IMR-90 (cell line): Measurements from ENCODE around the gene SLC22A7. TPM values are rescaled to one million over a fixed set of nuclear protein-coding genes. Genes with fewer than 3 reads are reported as not detected.

Experiments
- ATAC-seq: fragments of 200-7000 bp; cut with Tn5 transposase; 2 replicates; pipeline ENCODE4 v1.9.1; 2020; ENCODE audit warnings: low read depth, mild to moderate bottlenecking, moderate library complexity
- BruUV-seq: library from RNA; stranded (reverse); fragments of 400-500 nt; replicated peaks from 2 replicates; lab custom pipeline; 2021; lab: Mats Ljungman, UMichigan
- CTCF ChIA-PET: fragments of 300-600 bp; formaldehyde crosslinking; extraction: SDS; loops from one replicate; lab custom pipeline; 2021; ENCODE audit warnings: antibody characterized with exemption; lab: Yijun Ruan, JAX
- POLR2A ChIA-PET: fragments of 300-600 bp; sonication (Branson Sonifier 250); formaldehyde crosslinking; loops from one replicate; lab custom pipeline; 2022; ENCODE audit warnings: antibody characterized with exemption; ENCODE audit not compliant: unreplicated experiment; lab: Charles Lee
- DNase-seq: peaks from one replicate; pipeline ENCODE4 v3.0.0; 2013
- H2AFZ ChIP-seq: replicated peaks from 2 replicates; pipeline ENCODE3; 2013; ENCODE audit warnings: low read length, mild to moderate bottlenecking; ENCODE audit not compliant: poor library complexity
- H2AK5ac ChIP-seq: 2 replicates; pipeline ENCODE4 v1.6.1; 2013; ENCODE audit warnings: low read depth, low read length, inconsistent platforms
- H2AK9ac ChIP-seq: replicated peaks from 2 replicates; pipeline ENCODE3; 2013; ENCODE audit warnings: mild to moderate bottlenecking, low read depth, low read length, moderate library complexity; ENCODE audit not compliant: poor library complexity
- H2BK120ac ChIP-seq: 2 replicates; pipeline ENCODE4 v1.6.1; 2013; ENCODE audit warnings: low read depth, low read length, inconsistent platforms
- H2BK15ac ChIP-seq: 3 replicates; pipeline ENCODE4 v1.6.1; 2013; ENCODE audit warnings: low read depth, low read length, inconsistent platforms
- H2BK20ac ChIP-seq: 2 replicates; pipeline ENCODE4 v1.6.1; 2013; ENCODE audit warnings: low read depth, mild to moderate bottlenecking, inconsistent platforms, low read length, moderate library complexity
- H2BK5ac ChIP-seq: 2 replicates; pipeline ENCODE4 v1.6.1; 2013; ENCODE audit warnings: mild to moderate bottlenecking, low read depth, low read length, inconsistent platforms; ENCODE audit not compliant: poor library complexity, severe bottlenecking
- H3K14ac ChIP-seq: replicated peaks from 2 replicates; pipeline ENCODE4 v1.6.1; 2013; ENCODE audit warnings: low read depth, low read length, inconsistent platforms
- H3K18ac ChIP-seq: 2 replicates; pipeline ENCODE4 v1.6.1; 2013; ENCODE audit warnings: low read depth, low read length, control low read depth
- H3K23ac ChIP-seq: 2 replicates; pipeline ENCODE4 v1.6.1; 2013; ENCODE audit warnings: low read depth, low read length, inconsistent platforms
- H3K27ac ChIP-seq: 2 replicates; pipeline ENCODE4 v1.5.1; 2013; ENCODE audit warnings: mild to moderate bottlenecking, control low read depth, low read length; ENCODE audit not compliant: insufficient read depth
- H3K27me3 ChIP-seq: 2 replicates; pipeline ENCODE4 v1.6.1; 2013; ENCODE audit warnings: low read length; ENCODE audit not compliant: control insufficient read depth, insufficient read depth
- H3K36me3 ChIP-seq: 2 replicates; pipeline ENCODE4 v1.6.1; 2013; ENCODE audit warnings: low read length, mixed read lengths; ENCODE audit not compliant: control insufficient read depth, insufficient read depth
- H3K4ac ChIP-seq: 2 replicates; pipeline ENCODE4 v1.6.1; 2013; ENCODE audit warnings: low read depth, low read length, inconsistent platforms
- H3K4me1 ChIP-seq: 2 replicates; pipeline ENCODE4 v1.6.1; 2013; ENCODE audit warnings: low read length, mixed read lengths; ENCODE audit not compliant: control insufficient read depth, insufficient read depth
- H3K4me2 ChIP-seq: 2 replicates; pipeline ENCODE4 v1.6.1; 2013; ENCODE audit warnings: low read depth, mild to moderate bottlenecking, control low read depth, low read length, moderate library complexity
- H3K4me3 ChIP-seq: 2 replicates; pipeline ENCODE4 v1.5.1; 2013; ENCODE audit warnings: low read depth, mild to moderate bottlenecking, control low read depth, low read length, moderate library complexity; ENCODE audit not compliant: insufficient read depth
- H3K56ac ChIP-seq: 2 replicates; pipeline ENCODE4 v1.6.1; 2013; ENCODE audit warnings: low read length, inconsistent platforms; ENCODE audit not compliant: insufficient read depth; ENCODE audit errors: extremely low read depth
- H3K79me1 ChIP-seq, 2 experiments: 2 replicates each; pipeline ENCODE4 v1.6.1; 2013; ENCODE audit warnings: low read length in 2 of 2, inconsistent platforms in 1 of 2, low read depth in 1 of 2
- H3K9ac ChIP-seq: 2 replicates; pipeline ENCODE4 v1.6.1; 2013; ENCODE audit warnings: low read depth, low read length, control low read depth
- H3K9me1 ChIP-seq: 2 replicates; pipeline ENCODE4 v1.6.1; 2013; ENCODE audit warnings: low read length, inconsistent platforms; ENCODE audit not compliant: insufficient read depth
- H3K9me3 ChIP-seq: 2 replicates; pipeline ENCODE4 v1.6.1; 2013; ENCODE audit warnings: low read length; ENCODE audit not compliant: control insufficient read depth, insufficient read depth
- H4K20me1 ChIP-seq: 2 replicates; pipeline ENCODE4 v1.6.1; 2013; ENCODE audit warnings: low read length, inconsistent platforms; ENCODE audit not compliant: insufficient read depth
- H4K5ac ChIP-seq: 2 replicates; pipeline ENCODE4 v1.6.1; 2013; ENCODE audit warnings: mild to moderate bottlenecking, low read depth, low read length, control low read depth
- H4K8ac ChIP-seq, 2 experiments: 2 replicates each; pipeline ENCODE4 v1.6.1; 2013; ENCODE audit warnings: low read depth in 2 of 2, low read length in 2 of 2, control low read depth in 1 of 2, inconsistent platforms in 1 of 2
- H4K91ac ChIP-seq: 2 replicates; pipeline ENCODE4 v1.6.1; 2013; ENCODE audit warnings: low read depth, low read length, inconsistent platforms; ENCODE audit not compliant: insufficient read depth
- BHLHE40 ChIP-seq: fragments of 150-350 bp; IDR thresholded peaks from 2 replicates; pipeline ENCODE4 v1.6.1; 2016; ENCODE audit warnings: mild to moderate bottlenecking, low read depth, low read length
- CEBPB ChIP-seq: IDR thresholded peaks from 2 replicates; pipeline ENCODE4 v1.6.1; 2012; ENCODE audit warnings: low read depth, low read length, improper control_type of control experiment
- ELK1 ChIP-seq: fragments of 150-350 bp; IDR thresholded peaks from 2 replicates; pipeline ENCODE4 v1.6.1; 2016; ENCODE audit warnings: low read depth, mild to moderate bottlenecking, low read length, moderate library complexity, borderline replicate concordance
- FOS ChIP-seq: fragments of 150-350 bp; IDR thresholded peaks from 2 replicates; pipeline ENCODE4 v1.6.1; 2016; ENCODE audit warnings: low read depth, low read length
- MAFK ChIP-seq: IDR thresholded peaks from 2 replicates; pipeline ENCODE4 v1.6.1; 2012; ENCODE audit warnings: low read depth, low read length, improper control_type of control experiment
- NFE2L2 ChIP-seq: fragments of 150-350 bp; IDR thresholded peaks from 2 replicates; pipeline ENCODE4 v1.6.1; 2016; ENCODE audit warnings: low read depth, mild to moderate bottlenecking, low read length
- POLR2A ChIP-seq: IDR thresholded peaks from 2 replicates; pipeline ENCODE4 v1.6.1; 2012; ENCODE audit warnings: mild to moderate bottlenecking, low read depth, low read length
- RAD21 ChIP-seq: IDR thresholded peaks from 2 replicates; pipeline ENCODE4 v1.6.1; 2012; ENCODE audit warnings: low read length, improper control_type of control experiment
- RCOR1 ChIP-seq: IDR thresholded peaks from 2 replicates; pipeline ENCODE4 v1.6.1; 2012; ENCODE audit warnings: mild to moderate bottlenecking, low read length, improper control_type of control experiment; ENCODE audit not compliant: insufficient replicate concordance
- RFX5 ChIP-seq: IDR thresholded peaks from 2 replicates; pipeline ENCODE4 v1.8.0; 2012; ENCODE audit warnings: low read depth, mild to moderate bottlenecking, low read length, moderate library complexity
- SMC3 ChIP-seq: fragments of 150-350 bp; IDR thresholded peaks from 2 replicates; pipeline ENCODE4 v1.6.1; 2016; ENCODE audit warnings: low read depth, mild to moderate bottlenecking, antibody characterized with exemption, low read length, moderate library complexity
- WGBS, 2 experiments: methylation state at CpG; one replicate each; pipeline versions ENCODE4 v1.1.5 to v1.1.7; 2013; ENCODE audit warnings: missing lambda C conversion rate in 2 of 2; ENCODE audit not compliant: insufficient read length in 1 of 2; ENCODE audit errors: extremely low coverage in 2 of 2; 5-methylcytosine and 5-hydroxymethylcytosine counted together
- dilution Hi-C: fragments of 300-500 bp; cut with HindIII; formaldehyde crosslinking; loops from one replicate; pipeline ENCODE4 v1.14.3; 2018; ENCODE audit warnings: low sequenced_read_pairs; ENCODE audit not compliant: unreplicated experiment
- in situ Hi-C: fragments of 300-500 bp; cut with MboI; formaldehyde crosslinking; loops from 3 replicates; pipeline ENCODE4 v1.14.3; 2019; ENCODE audit warnings: low sequenced_read_pairs, inconsistent platforms, mixed read lengths
- intact Hi-C: fragments of 100-400 bp; cut with micrococcal nuclease; formaldehyde crosslinking; loops from 2 replicates; pipeline ENCODE4 v1.10.0; 2022
- polyA plus RNA-seq, 3 experiments: library from polyadenylated mRNA; depleted of rRNA; stranded (reverse); fragments of >200 nt; gene quantifications; 2 replicates each; pipeline ENCODE4 v1.2.3, GENCODE V29; 2012; ENCODE audit warnings: low replicate concordance in 1 of 3
- total RNA-seq: library from RNA; depleted of rRNA; stranded (reverse); fragments of >200 nt; gene quantifications from 2 replicates; pipeline ENCODE4 v1.2.3, GENCODE V29; 2012
- TF ChIP-seq, protein P1 (sequence below): conservative IDR thresholded peaks from 2 replicates; pipeline ENCODE4 v1.5.1; 2012; ENCODE audit warnings: mild to moderate bottlenecking, low read depth, low read length, improper control_type of control experiment

SLC22A7 gene
- total and polyA plus RNA-seq, 2 of the 4 experiments (the other 2 are of a cell fraction), result not detected

DNA sequence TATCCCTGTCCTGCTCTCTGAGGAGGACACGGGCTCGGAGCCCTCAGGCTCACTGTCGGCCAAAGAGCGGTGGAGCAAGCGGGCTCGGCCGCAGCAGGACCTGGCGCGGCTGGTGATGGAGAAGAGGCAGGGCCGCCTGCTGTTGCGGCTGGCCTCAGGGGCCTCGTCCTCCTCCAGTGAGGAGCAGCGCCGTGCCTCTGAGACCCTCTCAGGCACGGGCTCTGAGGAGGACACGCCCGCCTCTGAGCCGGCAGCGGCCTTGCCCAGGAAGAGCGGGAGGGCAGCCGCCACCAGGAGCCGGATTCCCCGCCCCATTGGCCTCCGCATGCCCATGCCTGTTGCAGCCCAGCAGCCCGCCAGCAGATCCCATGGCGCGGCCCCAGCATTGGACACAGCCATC lies 14.2 kb upstream of the SLC22A7 start:
- dilution Hi-C loops, result no loop called here
- Histone ChIP-seq H3K9me3 (no peaks in the 10 kb centered on the region), H2BK20ac (no peak overlapping the region), H2BK5ac (no peak overlapping the region), H2AFZ (no peak overlapping the region), H3K9me1 (no peaks in the 10 kb centered on the region), H3K4me2 (no peak overlapping the region), H4K8ac (no peak overlapping the region), H4K20me1 (no peaks in the 10 kb centered on the region), H3K79me1 (no peaks in the 10 kb centered on the region), H4K91ac (no peak overlapping the region), H3K56ac (no peak overlapping the region), H2BK120ac (no peak overlapping the region), H2BK15ac (no peak overlapping the region), H3K18ac (no peak overlapping the region), H3K4ac (no peak overlapping the region), H3K27ac (no peak overlapping the region), H3K23ac (no peak overlapping the region), H2AK5ac (no peak overlapping the region), H3K4me3 (no peak overlapping the region), H4K5ac (no peak overlapping the region), H3K4me1 (peaks cover under 1% of the 10 kb centered on the region), H3K27me3 (peaks cover 41% of the 10 kb centered on the region), H3K9ac (no peak overlapping the region), H3K36me3 (no peaks in the 10 kb centered on the region), H2AK9ac (no peak overlapping the region), H3K14ac (no peak overlapping the region)
- DNase-seq (no peak), ATAC-seq (no peak)
- no peak for TF ChIP-seq BHLHE40
- no peak for TF ChIP-seq CEBPB
- no peak for TF ChIP-seq FOS
- TF ChIP-seq ELK1, result no peak
- TF ChIP-seq, protein P1, sequence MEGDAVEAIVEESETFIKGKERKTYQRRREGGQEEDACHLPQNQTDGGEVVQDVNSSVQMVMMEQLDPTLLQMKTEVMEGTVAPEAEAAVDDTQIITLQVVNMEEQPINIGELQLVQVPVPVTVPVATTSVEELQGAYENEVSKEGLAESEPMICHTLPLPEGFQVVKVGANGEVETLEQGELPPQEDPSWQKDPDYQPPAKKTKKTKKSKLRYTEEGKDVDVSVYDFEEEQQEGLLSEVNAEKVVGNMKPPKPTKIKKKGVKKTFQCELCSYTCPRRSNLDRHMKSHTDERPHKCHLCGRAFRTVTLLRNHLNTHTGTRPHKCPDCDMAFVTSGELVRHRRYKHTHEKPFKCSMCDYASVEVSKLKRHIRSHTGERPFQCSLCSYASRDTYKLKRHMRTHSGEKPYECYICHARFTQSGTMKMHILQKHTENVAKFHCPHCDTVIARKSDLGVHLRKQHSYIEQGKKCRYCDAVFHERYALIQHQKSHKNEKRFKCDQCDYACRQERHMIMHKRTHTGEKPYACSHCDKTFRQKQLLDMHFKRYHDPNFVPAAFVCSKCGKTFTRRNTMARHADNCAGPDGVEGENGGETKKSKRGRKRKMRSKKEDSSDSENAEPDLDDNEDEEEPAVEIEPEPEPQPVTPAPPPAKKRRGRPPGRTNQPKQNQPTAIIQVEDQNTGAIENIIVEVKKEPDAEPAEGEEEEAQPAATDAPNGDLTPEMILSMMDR, result no peak
- TF ChIP-seq SMC3, result no peak
- no peak for TF ChIP-seq RFX5
- TF ChIP-seq POLR2A, result no peak
- TF ChIP-seq RCOR1, result no peak
- no peak for TF ChIP-seq NFE2L2
- no peak for TF ChIP-seq MAFK
- TF ChIP-seq RAD21, result no peak
- no TSS peak for BruUV-seq
- 90% methylated on average over 16 of the region's 27 CpGs; no CpG with 5 or more reads in 1 of the 2 experiments for WGBS, 2 experiments
- intact Hi-C loops, result no loop called here
- CTCF ChIA-PET, result no interaction called here
- POLR2A ChIA-PET, result no interaction called here
- in situ Hi-C loops, result no loop called here
